PC-3 (cell line): ENCODE data around the gene RGS4. TPM values are rescaled to one million over a fixed set of nuclear protein-coding genes. Genes with fewer than 3 reads are reported as not detected.

ENCODE experiments used
- ATAC-seq: fragments of 200-7000 bp; cut with Tn5 transposase; 2 replicates; pipeline ENCODE4 v1.9.1; 2020; ENCODE audit warnings: mild to moderate bottlenecking, moderate library complexity
- BruUV-seq: library from RNA; stranded (reverse); fragments of 400-500 nt; replicated peaks from 2 replicates; lab custom pipeline; 2021; lab: Mats Ljungman, UMichigan
- CTCF ChIA-PET: fragments of 300-600 bp; sonication (Branson Sonifier 250); formaldehyde crosslinking; loops from one replicate; lab custom pipeline; 2022; ENCODE audit warnings: antibody characterized with exemption; lab: Charles Lee
- POLR2A ChIA-PET: fragments of 300-600 bp; sonication (Branson Sonifier 250); formaldehyde crosslinking; loops from one replicate; lab custom pipeline; 2022; ENCODE audit warnings: antibody characterized with exemption; ENCODE audit not compliant: unreplicated experiment; lab: Charles Lee
- DNase-seq: peaks from one replicate; pipeline ENCODE4 v3.0.0-alpha.2; 2015
- H2AFZ ChIP-seq: fragments of 300-600 bp; sonication (generic); 2 replicates; pipeline ENCODE4 v1.6.0; 2016; ENCODE audit warnings: antibody characterized with exemption, low read length
- H3F3A ChIP-seq: fragments of 300-600 bp; sonication (generic); one replicate; pipeline ENCODE4 v1.6.0; 2017; ENCODE audit warnings: antibody characterized with exemption, low read length, control low read depth, mild to moderate bottlenecking; ENCODE audit not compliant: unreplicated experiment
- H3K27ac ChIP-seq: fragments of 300-600 bp; sonication (generic); 2 replicates; pipeline ENCODE4 v1.5.1; 2016; ENCODE audit warnings: mild to moderate bottlenecking, low read length
- H3K27me3 ChIP-seq: fragments of 300-600 bp; sonication (generic); 2 replicates; pipeline ENCODE4 v1.6.1; 2016; ENCODE audit warnings: low read length, mixed read lengths
- H3K36me3 ChIP-seq: fragments of 300-600 bp; sonication (generic); 2 replicates; pipeline ENCODE4 v1.6.1; 2016; ENCODE audit warnings: low read depth, mixed run types, low read length, mixed read lengths
- H3K4me1 ChIP-seq: fragments of 300-600 bp; sonication (generic); 2 replicates; pipeline ENCODE4 v1.5.1; 2016; ENCODE audit warnings: low read length; ENCODE audit not compliant: insufficient read depth
- H3K4me2 ChIP-seq: fragments of 300-600 bp; sonication (generic); 2 replicates; pipeline ENCODE4 v1.6.0; 2016; ENCODE audit warnings: low read length
- H3K4me3 ChIP-seq: fragments of 300-600 bp; sonication (generic); 2 replicates; pipeline ENCODE4 v1.5.1; 2016; ENCODE audit warnings: mild to moderate bottlenecking, low read length, mixed read lengths
- H3K79me2 ChIP-seq: fragments of 300-600 bp; sonication (generic); 2 replicates; pipeline ENCODE4 v1.6.1; 2017; ENCODE audit warnings: low read length, mixed read lengths
- H3K9ac ChIP-seq: fragments of 300-600 bp; sonication (generic); 2 replicates; pipeline ENCODE4 v1.6.0; 2016; ENCODE audit warnings: mild to moderate bottlenecking, low read length
- H3K9me2 ChIP-seq: fragments of 300-600 bp; sonication (generic); replicated peaks from 2 replicates; pipeline ENCODE4 v1.6.1; 2016; ENCODE audit warnings: mixed run types, low read length, mixed read lengths
- H3K9me3 ChIP-seq: fragments of 300-600 bp; sonication (generic); 2 replicates; pipeline ENCODE4 v1.6.1; 2016; ENCODE audit warnings: low read length, mixed read lengths
- H4K20me1 ChIP-seq: fragments of 300-600 bp; sonication (generic); 2 replicates; pipeline ENCODE4 v1.6.1; 2016; ENCODE audit warnings: low read length, mixed read lengths
- CTCF ChIP-seq: fragments of 300-600 bp; sonication (generic); conservative IDR thresholded peaks from 2 replicates; pipeline ENCODE4 v1.5.1; 2017; ENCODE audit warnings: antibody characterized with exemption, low read depth, mild to moderate bottlenecking, low read length
- EZH2 ChIP-seq: fragments of 300-600 bp; sonication (generic); IDR thresholded peaks from one replicate; pipeline ENCODE4 v1.6.1; 2017; ENCODE audit warnings: antibody characterized with exemption, mild to moderate bottlenecking, low read length; ENCODE audit not compliant: unreplicated experiment
- EZH2phosphoT487 ChIP-seq: fragments of 300-600 bp; sonication (generic); IDR thresholded peaks from 2 replicates; pipeline ENCODE4 v1.6.1; 2018; ENCODE audit warnings: mild to moderate bottlenecking, antibody characterized with exemption, low read length, borderline replicate concordance
- intact Hi-C: fragments of 100-400 bp; cut with micrococcal nuclease; formaldehyde crosslinking; loops from 2 replicates; pipeline ENCODE4 v1.9.0; 2023
- total RNA-seq: library from RNA; depleted of rRNA; stranded (reverse); fragments of >200 nt; gene quantifications from 2 replicates; pipeline ENCODE4 v1.2.3, GENCODE V29; 2014

RGS4 gene
- total RNA-seq, 1 experiment from 2014 or later: 6.0 TPM

GRCh38 chr1:163055531-163055930, 13.6 kb upstream of the RGS4 start:
- Histone ChIP-seq H3K9me2 (no peaks in the 10 kb centered on the region), H3K79me2 (no peaks in the 10 kb centered on the region), H3K4me1 (peaks cover 10% of the 10 kb centered on the region), H3K36me3 (no peaks in the 10 kb centered on the region), H2AFZ (no peak overlapping the region), H3K9ac (no peak overlapping the region), H3K4me2 (no peak overlapping the region), H3K4me3 (no peak overlapping the region), H3F3A (no peaks in the 10 kb centered on the region), H3K9me3 (no peaks in the 10 kb centered on the region), H3K27ac (no peak overlapping the region), H4K20me1 (no peaks in the 10 kb centered on the region), H3K27me3 (no peaks in the 10 kb centered on the region)
- CTCF ChIA-PET: no interaction called here
- ATAC-seq (no peak), DNase-seq (no peak)
- no peak for TF ChIP-seq EZH2
- POLR2A ChIA-PET: no interaction called here
- no TSS peak for BruUV-seq
- intact Hi-C loops: no loop called here

GRCh38 chr1:163056831-163057230, 12.3 kb upstream of the RGS4 start:
- DNase-seq: peak; percentile 24
- H3K4me3 ChIP-seq: no peak overlapping the region

GRCh38 chr1:163060343-163061007, 8.7 kb upstream of the RGS4 start:
- Histone ChIP-seq H3K4me3 (no peak overlapping the region), H3K27ac (no peak overlapping the region), H3K9me3 (no peaks in the 10 kb centered on the region), H3K4me1 (peaks cover 12% of the 10 kb centered on the region), H2AFZ (no peak overlapping the region), H3F3A (no peaks in the 10 kb centered on the region), H3K9me2 (no peaks in the 10 kb centered on the region), H3K9ac (no peak overlapping the region), H3K27me3 (no peaks in the 10 kb centered on the region), H3K36me3 (no peaks in the 10 kb centered on the region), H3K79me2 (no peaks in the 10 kb centered on the region), H3K4me2 (no peak overlapping the region), H4K20me1 (no peaks in the 10 kb centered on the region)
- ChIA-PET POLR2A (no interaction called here), CTCF (interaction anchor here (0.6 kb wide), 1 partner anchor 8 kb away, joined by 3 read pairs; no protein-coding TSS in a partner anchor)
- TF ChIP-seq EZH2phosphoT487 (no peak), EZH2 (no peak)
- BruUV-seq: no TSS peak
- peak; percentile 44 for DNase-seq
- peak; percentile 81 for ATAC-seq
- intact Hi-C loops: no loop called here

More at GRCh38 chr1:163056831-163057230, 12.3 kb upstream of the RGS4 start:
- no TSS peak for BruUV-seq
- Histone ChIP-seq H3F3A (no peaks in the 10 kb centered on the region), H3K36me3 (no peaks in the 10 kb centered on the region), H3K9me2 (no peaks in the 10 kb centered on the region), H3K9me3 (no peaks in the 10 kb centered on the region), H3K9ac (no peak overlapping the region), H3K4me1 (peaks cover 12% of the 10 kb centered on the region), H2AFZ (no peak overlapping the region), H3K27me3 (no peaks in the 10 kb centered on the region), H3K79me2 (no peaks in the 10 kb centered on the region), H3K27ac (no peak overlapping the region), H4K20me1 (no peaks in the 10 kb centered on the region), H3K4me2 (no peak overlapping the region)
- intact Hi-C loops: no loop called here
- peak; percentile 39 for ATAC-seq
- TF ChIP-seq EZH2 (no peak), EZH2phosphoT487 (no peak), CTCF (no peak)
- POLR2A ChIA-PET: no interaction called here
- CTCF ChIA-PET: no interaction called here
